Inflammatory macrophage treated with lipopolysaccharide for 4 hours (primary cell): ENCODE results near the gene KNDC1.

ENCODE experiments used
- DNase-seq: peaks from one replicate; pipeline ENCODE4 v3.0.0-alpha.2; 2020

KNDC1 gene

DNA sequence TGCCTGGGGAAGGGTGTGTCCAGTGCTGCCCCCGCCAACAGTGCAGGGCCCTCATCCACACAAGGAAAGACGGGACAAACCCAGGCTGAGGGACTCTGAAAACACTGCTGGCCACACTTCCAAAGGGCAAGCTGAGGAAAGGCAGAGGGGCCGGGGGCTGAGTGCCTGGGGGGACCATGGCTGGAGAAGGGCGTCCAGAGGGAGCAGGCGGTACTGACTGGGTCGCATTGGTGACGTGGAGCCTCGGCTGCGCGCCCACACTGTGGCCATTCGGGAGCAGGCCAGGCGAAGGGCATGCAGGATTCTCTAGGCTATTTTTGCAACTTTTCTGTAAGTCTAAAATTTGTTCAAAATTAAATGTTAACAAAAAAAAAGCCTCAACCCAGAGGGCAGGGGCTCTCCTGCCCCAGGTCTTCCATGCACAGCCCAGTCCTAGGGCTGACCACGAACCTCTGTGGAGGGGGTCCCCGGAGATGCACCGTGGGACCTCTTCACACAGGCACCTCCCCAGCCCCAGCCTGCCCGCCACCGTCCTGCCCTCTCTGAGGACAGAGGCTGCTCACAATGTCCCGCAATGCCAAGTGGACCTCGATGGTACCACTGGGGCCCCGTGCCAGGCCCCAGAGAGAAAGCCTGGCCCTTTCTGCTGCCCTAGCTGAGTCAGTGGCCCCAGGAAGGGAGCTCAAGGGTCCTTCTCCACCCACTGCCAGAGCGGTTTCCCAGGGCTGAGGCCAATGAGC lies 106.2 kb downstream of the KNDC1 start:
- no peak for DNase-seq

DNA sequence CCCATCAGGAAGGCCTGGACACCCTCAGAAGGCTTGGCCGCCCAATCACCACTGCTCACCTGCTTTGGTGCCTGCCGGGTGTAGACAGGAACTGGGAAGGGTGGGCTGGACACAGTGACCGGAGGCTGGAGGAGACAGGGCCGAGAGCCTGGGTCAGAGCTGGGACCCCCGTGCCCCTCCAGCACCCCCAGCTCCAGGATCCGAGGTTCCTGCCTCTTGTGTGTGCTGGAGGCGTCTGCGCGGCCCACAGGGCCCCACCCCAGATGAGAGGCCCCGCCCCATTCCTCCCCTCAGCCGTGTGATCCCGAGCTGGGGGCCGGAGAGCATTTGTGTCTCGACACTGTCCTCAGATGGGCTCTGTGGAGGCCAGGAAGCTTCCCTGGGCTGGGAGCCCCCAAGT lies 107.3 kb downstream of the KNDC1 start:
- DNase-seq, result no peak

DNA sequence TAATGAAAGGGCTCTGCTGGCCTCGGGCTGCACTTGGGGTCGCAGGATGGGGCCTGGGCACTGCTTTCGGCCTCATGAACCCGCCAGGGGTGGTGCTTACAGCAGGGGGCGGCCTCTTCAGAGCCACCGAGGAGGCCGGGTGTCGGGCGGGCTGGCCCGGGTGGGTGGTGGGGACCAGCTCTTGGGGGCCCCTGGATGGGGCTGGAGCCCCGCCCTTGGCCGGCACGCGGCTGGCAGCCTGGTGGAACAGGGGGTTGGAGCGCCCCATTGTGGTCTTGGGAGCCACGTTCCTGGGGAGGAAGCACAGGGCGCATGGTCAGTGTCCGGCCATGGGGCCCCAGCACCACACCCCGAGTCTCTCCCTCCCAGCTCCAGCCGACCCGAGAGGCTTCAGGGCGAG lies 107.8 kb downstream of the KNDC1 start:
- DNase-seq, result no peak

DNA sequence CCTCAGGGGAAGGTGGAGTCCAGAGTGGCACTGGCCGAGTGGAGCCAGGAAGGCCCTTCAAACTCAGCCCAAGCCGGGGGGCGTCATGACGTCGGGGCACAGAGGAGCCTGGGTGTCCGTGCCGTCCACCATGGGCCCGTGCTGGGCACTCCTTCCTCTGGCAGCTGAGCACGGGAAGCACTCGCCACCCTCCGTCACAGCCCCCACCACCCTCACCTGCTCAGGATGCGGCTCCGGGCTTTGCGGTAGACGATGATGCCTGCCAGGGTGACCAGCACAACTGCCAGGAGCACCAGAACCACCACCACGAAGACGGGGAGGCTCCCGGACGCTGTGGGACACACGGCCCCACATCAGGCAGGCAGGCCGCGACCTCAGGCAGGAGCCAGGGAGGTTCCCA lies 108.5 kb downstream of the KNDC1 start:
- no peak for DNase-seq

DNA sequence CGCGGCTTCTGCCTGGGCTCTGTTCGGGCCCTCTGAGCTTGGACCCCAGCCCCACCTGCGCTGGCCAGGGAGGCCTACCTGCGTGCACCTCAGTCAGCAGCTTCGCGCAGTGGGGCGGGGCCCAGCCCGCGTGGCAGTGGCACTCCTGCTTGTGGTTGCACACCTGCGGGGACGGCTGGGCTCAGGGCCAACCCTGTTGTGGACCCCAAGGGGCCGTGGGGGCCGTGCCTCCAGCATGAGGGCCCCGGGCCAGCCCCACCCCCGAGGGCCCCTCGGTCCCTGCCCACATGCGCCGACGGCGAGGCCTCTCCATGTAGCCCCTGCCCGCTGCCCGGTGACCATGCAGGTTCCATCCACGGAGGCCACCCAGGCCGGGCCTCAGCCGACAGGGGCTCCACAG lies 109.3 kb downstream of the KNDC1 start:
- no peak for DNase-seq

DNA sequence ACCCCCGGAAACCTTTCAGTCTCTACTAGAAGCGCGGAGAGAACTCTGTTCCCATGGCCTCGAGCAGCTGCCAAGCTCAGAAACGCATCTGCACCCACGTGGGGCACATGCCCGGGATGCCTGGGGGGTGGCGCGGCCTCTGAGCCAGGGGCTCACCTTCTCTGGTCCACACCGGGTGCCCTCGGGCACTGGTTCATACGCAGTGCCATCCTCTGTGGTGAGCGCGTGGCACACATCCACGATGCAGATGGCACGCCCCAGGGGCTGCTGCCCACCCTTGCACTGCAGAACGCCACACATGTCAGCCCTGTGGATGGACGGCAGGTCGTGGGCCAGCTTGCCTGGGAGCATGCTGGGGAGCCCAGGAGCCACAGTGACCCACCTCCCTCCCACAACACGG lies 110.2 kb downstream of the KNDC1 start:
- DNase-seq, result no peak

DNA sequence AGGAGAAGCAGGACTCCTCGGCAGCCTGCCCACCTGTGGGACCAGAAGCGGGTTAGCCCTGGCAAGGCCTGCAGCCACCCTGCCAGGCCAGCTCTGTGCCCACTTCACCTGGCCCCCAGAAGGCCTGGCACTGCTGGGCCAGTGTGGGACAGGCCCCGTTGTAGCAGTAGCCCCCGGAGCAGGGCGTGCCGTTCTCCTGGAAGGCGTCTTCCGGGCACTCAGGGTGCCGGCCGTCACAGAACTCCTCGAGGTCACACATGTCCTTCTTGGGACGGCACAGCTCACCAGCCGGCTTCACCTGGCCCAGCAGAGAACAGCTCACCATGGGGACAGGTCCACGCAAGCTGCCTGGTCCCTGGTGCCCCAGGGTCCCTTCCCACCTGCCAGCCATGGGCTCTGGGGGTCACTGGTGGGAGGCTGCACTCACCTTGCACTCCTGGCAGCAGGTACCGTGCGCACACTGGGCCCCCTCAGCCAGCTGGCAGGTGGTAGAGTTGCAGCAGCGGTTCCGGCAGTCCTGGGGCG lies 110.8 kb downstream of the KNDC1 start:
- DNase-seq, result no peak

DNA sequence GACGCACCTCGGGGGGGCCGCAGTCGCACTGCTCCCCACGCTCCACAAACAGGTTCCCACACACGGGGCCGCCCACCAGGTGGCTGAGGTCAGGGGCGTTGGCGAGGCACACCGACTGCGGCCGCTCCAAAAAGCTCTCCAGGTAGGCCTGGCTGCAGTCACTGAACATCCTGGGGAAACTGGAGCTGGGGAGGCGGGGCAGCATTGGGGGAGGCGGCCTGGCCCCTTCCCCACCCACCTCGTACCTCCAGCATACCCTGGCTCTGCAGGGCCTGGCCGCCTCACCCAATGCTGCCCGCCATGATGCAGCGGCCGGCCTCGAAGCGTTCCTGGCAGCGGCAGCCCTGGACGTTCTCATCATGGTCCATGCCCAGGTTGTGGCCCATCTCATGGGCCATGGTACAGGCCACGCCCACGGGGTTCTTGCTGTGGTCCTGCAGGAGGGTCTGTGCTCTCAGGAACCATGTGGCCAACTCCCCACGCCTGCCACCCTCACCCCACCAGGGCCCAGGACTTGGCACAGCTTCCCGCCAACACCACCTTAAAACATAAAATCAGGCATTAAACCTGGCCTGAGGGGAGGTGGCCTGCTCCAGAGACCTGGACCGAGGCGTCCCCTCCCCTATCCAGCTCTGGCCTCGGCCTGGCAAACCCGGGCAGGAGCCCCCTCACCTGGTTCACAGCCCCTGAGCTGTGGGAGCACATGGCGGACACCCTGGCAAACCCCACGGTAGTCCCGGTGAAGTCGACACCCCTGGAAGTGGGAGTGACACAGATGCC lies 111.7 kb downstream of the KNDC1 start:
- no peak for DNase-seq

DNA sequence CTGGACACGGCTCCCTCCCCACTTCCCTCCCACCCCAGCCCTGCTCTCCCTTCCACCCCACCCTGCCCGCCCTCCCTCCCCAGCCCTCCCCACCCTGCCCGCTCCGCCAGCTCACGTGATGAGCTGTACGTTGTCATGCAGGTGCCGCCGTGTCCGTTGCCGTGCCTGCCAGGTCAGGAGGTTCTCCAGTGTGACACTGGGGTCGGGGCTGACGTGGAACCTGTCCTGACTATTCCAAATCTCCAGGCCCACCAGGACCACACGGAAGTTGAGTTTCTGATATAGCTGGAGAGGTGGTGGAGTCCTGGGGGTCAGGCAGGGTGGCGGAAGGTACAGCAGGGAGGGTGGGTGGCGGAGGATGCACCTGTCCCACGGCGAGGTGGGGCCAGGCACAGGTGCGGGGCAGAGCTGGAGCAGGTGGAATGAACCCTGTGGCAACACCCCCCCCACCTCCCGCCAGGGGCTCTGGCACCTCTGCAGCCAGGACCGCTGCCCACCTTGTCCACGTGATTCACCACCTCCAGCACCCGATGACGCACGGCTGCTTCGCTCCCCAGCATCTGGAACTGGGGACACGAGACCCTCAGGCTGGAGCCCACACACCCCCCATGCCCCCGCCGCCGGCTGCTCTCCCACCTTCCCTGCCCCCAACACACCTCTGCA lies 112.4 kb downstream of the KNDC1 start:
- no peak for DNase-seq

DNA sequence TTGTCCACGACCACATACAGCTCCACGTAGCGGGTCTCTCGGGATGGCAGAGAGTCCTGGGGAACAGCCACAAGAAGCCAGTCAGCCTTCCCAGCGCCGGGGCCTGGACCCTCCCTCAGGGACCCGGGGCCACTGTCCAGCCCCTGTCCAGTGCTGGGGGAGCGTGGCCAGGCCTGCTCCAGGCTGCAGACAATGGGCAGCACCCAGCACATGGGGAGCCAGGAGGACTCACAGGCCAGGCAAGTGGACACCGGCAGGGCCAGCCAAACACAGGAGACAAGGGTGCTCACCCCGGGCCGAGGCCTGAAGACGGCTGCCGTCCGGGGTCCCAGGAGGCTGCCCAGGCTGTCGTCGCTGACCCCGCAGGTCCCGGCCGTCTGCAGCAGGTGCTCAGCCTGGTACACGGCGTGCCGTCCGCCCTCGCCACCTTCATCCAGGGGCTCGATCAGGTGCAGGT lies 113.0 kb downstream of the KNDC1 start:
- DNase-seq, result no peak

DNA sequence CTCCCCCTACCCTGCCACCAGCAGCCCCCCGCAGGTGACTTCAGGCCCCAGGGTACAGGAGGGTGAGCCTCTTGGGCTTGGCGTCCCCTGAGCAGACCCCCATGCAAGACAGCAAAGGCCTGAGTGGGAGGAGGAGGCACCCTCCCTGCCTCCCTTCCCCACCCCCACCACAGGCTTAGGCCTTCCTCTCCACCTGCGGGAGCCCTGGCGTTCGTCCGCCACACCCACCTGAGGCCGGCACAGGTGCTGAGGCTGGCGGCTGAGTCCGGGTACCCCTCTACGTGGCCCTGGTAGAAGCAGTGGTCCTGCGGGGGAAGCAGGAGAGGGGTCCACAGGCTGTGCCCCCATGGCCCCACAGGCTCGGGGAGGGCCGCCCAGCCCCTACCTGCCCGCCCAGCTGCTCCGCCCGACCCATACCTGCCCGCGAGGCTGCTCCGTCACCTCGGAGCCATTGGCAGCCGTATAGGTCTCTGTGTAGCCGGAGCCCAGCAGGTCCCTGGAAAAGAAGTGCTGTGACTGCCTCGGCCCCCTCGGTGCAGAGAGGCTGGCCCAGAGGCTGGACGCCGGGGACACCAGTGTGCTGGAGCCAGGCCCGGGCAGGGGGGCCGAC lies 113.6 kb downstream of the KNDC1 start:
- DNase-seq, result no peak

DNA sequence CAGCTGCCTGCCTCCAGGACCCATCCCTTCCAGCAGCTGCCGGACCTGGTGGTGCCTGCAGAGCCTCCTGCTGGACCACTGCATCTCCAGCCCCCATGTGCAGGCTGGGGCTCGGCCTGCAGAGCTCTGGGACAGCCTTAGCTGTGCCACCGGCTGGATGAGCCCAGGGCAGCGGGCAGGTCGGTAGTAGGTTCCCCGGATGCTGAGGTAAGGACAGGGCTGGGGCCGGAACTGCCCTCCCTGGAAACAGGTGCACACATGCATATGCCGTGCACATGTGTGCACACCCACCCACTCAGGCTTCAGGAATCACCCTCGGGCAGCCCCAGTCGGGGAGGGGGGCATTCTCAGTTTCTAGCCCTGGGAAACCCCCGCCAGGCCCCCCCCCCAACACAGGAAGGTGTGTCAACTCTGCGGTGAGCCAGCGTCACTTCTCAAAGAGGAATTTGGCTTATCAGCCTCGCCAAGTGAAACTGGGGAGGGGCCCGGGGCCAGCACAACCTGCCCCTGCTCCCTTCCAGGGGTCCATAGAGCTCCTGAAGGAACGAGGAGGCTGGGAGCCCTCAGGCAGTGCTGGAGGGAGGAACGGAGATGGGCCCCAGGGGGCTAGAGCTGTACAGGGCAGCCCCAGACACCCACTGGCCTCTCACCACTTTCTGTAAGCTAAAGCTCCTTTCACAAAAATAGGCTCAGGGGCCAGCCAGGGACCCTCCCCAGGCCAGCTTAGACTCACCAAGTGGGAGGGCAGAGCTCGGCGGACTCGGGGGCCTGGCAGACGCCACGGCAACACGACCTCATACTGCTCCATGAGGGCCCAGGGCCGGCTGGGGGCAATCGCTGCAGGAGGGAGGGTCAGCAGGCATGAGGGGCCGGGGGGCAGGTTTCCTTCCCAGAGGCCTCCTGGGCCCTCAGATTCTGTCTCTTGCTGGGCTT lies 115.0 kb downstream of the KNDC1 start:
- peak; percentile 25 for DNase-seq

DNA sequence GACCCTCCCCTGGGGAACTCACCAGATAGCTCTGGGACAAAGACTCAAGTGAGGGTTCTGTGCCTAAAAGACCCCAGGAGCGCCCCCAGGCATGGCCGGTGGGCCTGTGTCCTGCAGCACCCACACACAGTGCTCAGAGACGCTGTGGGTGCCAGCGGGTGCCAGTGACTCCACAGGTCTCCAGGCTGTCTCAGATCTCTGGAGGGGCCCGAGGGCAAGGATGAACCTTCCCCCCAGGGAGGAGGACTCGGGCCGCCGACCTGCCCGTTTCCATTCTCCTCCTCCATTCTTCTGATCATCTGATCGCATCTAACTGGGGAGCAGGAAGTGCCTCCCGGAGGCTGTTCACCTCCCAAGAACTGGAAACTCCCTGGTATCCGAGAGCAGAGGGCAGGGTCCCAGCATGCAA lies 115.7 kb downstream of the KNDC1 start:
- DNase-seq, result no peak
